Uterus (tissue), 4 donors: ENCODE measurements around the gene DBNDD1. TPM values are rescaled to one million over a fixed set of nuclear protein-coding genes. Genes with fewer than 3 reads are reported as not detected.

ENCODE experiments used
- DNase-seq, 2 donors: peaks; one replicate each; pipeline ENCODE4 v3.0.0-alpha.2; 2019 to 2020
- H3K27ac ChIP-seq, 2 donors: fragments of 200-600 bp; sonication (generic); 1 replicate in 1 of 2; 2 replicates in 1 of 2; pipeline ENCODE4 v1.5.1; 2016 to 2018
- H3K27me3 ChIP-seq, 2 donors: fragments of 200-600 bp; sonication (generic); one replicate each; pipeline ENCODE4 v1.5.1; 2018 to 2019; ENCODE audit warnings: control low read depth in 1 of 2
- H3K36me3 ChIP-seq, 2 donors: fragments of 200-600 bp; sonication (generic); one replicate each; pipeline ENCODE4 v1.5.1; 2019; ENCODE audit warnings: control low read depth in 1 of 2
- H3K4me1 ChIP-seq, 2 donors: fragments of 200-600 bp; sonication (generic); one replicate each; pipeline ENCODE4 v1.5.1; 2018 to 2019; ENCODE audit warnings: control low read depth in 1 of 2
- H3K4me3 ChIP-seq, 2 donors: fragments of 200-600 bp; sonication (generic); 1 replicate in 1 of 2; 2 replicates in 1 of 2; pipeline ENCODE4 v1.5.1; 2018 to 2019; ENCODE audit warnings: mild to moderate bottlenecking in 1 of 2
- H3K9me3 ChIP-seq, 2 donors: fragments of 200-600 bp; sonication (generic); one replicate each; pipeline ENCODE4 v1.5.1; 2019; ENCODE audit warnings: control low read depth in 1 of 2
- POLR2A ChIP-seq, 2 donors: fragments of 450-650 bp; IDR thresholded peaks; one replicate each; pipeline ENCODE4 v1.6.1; 2016; ENCODE audit warnings: antibody characterized with exemption in 2 of 2, mild to moderate bottlenecking in 1 of 2, moderate library complexity in 1 of 2
- intact Hi-C: fragments of 100-400 bp; cut with DNase I; formaldehyde crosslinking; loops from one replicate; pipeline ENCODE4 v1.15.1; 2023; ENCODE audit warnings: low total_unique reads
- total RNA-seq, 4 donors: library from RNA; depleted of rRNA in 3 of 4; stranded (reverse); fragments of >200 nt in 3 of 4; gene quantifications; one replicate each; pipeline versions ENCODE4 v1.1.0 to v1.2.4, GENCODE V29; 2014 to 2023
- TF ChIP-seq, protein P1 (sequence below), 4 experiments: fragments of 200-600 bp in 2 of 4; fragments of 450-650 bp in 2 of 4; sonication (generic) in 2 of 4; IDR thresholded peaks; one replicate each; pipeline ENCODE4 v1.5.1; 2016 to 2019; ENCODE audit warnings: antibody characterized with exemption in 4 of 4, mild to moderate bottlenecking in 2 of 4, moderate library complexity in 1 of 4
- donor health status: DM: yes; HTN: yes; CAD: no.

The DBNDD1 gene
- total RNA-seq, 4 donors from 2014 or later: 1.0 to 4.2 TPM; not detected in 2

DNA sequence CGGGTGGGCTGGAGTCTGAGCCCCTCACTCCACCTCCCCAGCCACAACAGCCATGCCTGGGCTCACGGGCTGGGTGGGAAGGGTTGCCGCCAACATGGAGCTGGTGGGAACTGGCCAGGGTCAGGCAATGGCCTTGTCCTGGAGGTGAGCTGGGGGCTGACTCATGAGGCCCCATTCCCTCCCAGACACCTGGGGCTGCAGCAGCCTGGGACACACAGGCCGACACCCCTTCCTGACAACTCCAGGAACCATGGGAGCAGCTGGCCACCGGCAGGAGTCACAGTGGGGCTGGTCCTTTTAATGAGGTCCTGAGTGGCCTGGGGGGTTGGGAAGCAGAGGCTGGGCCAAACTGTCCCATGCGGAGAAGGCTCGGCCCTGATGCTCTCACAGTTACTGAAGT is 12.2 kb downstream of the DBNDD1 start:
- Histone ChIP-seq H3K27me3 (no peaks in the 10 kb centered on the region), H3K4me1 (no peaks in the 10 kb centered on the region), H3K36me3 (no peaks in the 10 kb centered on the region), H3K9me3 (no peaks in the 10 kb centered on the region), H3K4me3 (no peak overlapping the region), H3K27ac (no peak overlapping the region)
- intact Hi-C loops: no loop called here
- TF ChIP-seq, protein P1, sequence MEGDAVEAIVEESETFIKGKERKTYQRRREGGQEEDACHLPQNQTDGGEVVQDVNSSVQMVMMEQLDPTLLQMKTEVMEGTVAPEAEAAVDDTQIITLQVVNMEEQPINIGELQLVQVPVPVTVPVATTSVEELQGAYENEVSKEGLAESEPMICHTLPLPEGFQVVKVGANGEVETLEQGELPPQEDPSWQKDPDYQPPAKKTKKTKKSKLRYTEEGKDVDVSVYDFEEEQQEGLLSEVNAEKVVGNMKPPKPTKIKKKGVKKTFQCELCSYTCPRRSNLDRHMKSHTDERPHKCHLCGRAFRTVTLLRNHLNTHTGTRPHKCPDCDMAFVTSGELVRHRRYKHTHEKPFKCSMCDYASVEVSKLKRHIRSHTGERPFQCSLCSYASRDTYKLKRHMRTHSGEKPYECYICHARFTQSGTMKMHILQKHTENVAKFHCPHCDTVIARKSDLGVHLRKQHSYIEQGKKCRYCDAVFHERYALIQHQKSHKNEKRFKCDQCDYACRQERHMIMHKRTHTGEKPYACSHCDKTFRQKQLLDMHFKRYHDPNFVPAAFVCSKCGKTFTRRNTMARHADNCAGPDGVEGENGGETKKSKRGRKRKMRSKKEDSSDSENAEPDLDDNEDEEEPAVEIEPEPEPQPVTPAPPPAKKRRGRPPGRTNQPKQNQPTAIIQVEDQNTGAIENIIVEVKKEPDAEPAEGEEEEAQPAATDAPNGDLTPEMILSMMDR (IDR thresholded peaks at IDR 0.05): no peak
- TF ChIP-seq POLR2A (IDR thresholded peaks at IDR 0.05): no peak
- DNase-seq: no peak

DNA sequence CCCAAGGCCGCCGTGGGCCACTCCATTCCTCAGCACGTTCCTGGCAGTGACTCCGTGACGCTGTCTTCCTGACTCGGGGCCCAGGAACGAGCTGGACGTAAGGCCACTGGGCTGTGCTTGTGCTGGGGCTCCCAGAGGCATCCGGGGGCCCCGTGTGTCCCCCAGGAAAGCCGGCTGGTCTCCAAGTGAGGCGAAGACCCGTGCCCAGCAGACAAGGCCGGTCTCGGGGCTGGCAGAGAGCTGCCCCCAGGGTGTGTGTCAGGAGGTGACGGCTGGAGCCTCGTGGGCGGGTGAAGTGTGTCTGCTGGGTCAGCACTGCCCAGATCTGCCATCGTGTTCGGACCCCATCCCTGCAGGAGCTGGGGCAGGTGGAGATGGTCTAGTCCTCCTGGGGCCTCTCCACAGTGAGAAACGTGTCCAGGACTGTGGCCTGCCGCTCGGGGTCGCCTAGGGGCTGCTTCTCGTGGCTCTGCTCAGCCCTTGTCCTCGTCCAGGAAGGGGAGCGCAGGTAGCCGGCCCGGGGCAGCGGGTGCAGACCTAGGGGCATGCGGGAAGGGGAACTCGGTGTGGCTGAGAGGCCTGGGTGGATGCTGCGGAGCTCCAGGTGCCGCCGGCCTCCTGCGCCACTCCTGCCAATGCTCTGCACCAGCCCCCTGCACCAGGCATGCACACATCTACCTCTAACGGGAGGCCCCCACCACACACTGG is 13.1 kb downstream of the DBNDD1 start:
- Histone ChIP-seq H3K27me3 (no peaks in the 10 kb centered on the region), H3K9me3 (no peaks in the 10 kb centered on the region), H3K27ac (no peak overlapping the region), H3K4me3 (no peak overlapping the region), H3K4me1 (no peaks in the 10 kb centered on the region), H3K36me3 (no peaks in the 10 kb centered on the region)
- DNase-seq: no peak
- intact Hi-C loops: no loop called here
- TF ChIP-seq, protein P1 (IDR thresholded peaks at IDR 0.05): no peak
- TF ChIP-seq POLR2A (IDR thresholded peaks at IDR 0.05): no peak

- TF ChIP-seq POLR2A (IDR thresholded peaks at IDR 0.05): no peak
- TF ChIP-seq, protein P1 (IDR thresholded peaks at IDR 0.05): no peak
- H3K9me3 ChIP-seq: no peaks in the 10 kb centered on the region
- H3K4me1 ChIP-seq: no peaks in the 10 kb centered on the region
- H3K27ac ChIP-seq: no peak overlapping the region
- no peaks in the 10 kb centered on the region for H3K27me3 ChIP-seq
- no peak for DNase-seq
- no peak overlapping the region for H3K4me3 ChIP-seq
- intact Hi-C loops: no loop called here
- no peaks in the 10 kb centered on the region for H3K36me3 ChIP-seq
Measured at GRCh38 chr16:90004577-90004976, 14.7 kb downstream of the DBNDD1 start.

DNA sequence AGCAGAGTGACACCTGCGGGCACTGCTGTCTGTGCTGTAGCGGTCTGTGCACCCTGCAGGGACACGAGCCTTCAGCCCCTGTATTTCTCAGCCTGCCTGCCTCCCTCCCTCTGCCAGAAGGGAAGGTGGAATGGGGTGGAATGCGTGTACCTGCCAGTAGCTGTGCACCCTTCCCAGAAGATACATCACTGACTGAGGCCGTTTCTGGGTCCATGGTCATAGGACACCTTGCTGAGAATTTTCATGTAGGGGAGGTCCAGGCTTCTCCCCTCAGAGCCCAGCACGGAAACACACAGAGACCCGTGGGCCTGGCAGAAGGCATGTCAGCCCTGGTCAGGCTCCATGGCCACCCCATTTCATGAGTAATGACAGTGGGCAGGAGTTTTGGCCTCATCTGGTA is 16.5 kb downstream of the DBNDD1 start:
- Histone ChIP-seq H3K27ac (no peak overlapping the region), H3K36me3 (no peaks in the 10 kb centered on the region), H3K4me1 (no peaks in the 10 kb centered on the region), H3K27me3 (no peaks in the 10 kb centered on the region), H3K4me3 (no peak overlapping the region), H3K9me3 (no peaks in the 10 kb centered on the region)
- TF ChIP-seq, protein P1 (IDR thresholded peaks at IDR 0.05): no peak
- no peak for TF ChIP-seq POLR2A (IDR thresholded peaks at IDR 0.05)
- no peak for DNase-seq
- intact Hi-C loops: no loop called here

DNA sequence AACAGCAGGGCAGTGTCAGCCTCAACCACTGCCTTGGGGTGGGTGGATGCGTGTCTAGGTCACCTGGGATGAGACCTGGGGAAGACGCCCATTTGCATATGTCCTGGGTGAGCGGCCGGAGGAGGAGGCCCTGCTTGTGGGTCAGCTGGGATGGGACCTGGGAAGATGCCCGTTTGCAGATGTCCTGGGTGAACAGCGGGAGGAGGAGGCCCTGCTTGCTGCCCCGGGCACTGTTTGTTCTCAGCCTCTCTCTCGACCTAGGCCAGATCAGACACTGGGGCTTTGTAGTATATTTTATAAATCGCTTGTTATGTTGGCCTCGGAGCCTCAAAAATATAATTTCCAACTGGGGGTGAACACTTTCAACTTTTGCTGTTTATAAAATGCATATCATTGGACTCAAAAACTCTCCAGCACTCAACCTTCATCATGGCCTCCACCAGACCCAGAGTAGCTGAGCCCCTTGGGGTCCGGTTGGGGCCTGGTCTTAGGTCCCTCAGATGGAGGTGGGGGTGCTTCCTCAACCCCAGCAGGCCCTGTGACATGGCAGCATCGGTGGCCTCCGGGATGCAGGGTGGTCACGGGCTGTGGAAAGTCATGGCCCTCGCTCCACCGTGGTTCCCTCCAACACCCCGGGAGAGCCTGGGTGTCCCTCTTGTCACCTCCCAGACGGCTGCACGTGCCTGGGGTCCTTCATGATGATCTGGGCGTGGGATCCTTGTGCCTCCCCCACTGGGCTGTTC is 17.3 kb downstream of the DBNDD1 start:
- H3K27ac ChIP-seq: no peak overlapping the region
- H3K4me3 ChIP-seq: no peak overlapping the region
- H3K36me3 ChIP-seq: no peaks in the 10 kb centered on the region
- H3K4me1 ChIP-seq: no peaks in the 10 kb centered on the region
- no peaks in the 10 kb centered on the region for H3K27me3 ChIP-seq
- no peak for DNase-seq
- intact Hi-C loops: no loop called here
- no peaks in the 10 kb centered on the region for H3K9me3 ChIP-seq
- TF ChIP-seq, protein P1 (IDR thresholded peaks at IDR 0.05): no peak
